ENCODE measurements around the gene PLEK.

DNA sequence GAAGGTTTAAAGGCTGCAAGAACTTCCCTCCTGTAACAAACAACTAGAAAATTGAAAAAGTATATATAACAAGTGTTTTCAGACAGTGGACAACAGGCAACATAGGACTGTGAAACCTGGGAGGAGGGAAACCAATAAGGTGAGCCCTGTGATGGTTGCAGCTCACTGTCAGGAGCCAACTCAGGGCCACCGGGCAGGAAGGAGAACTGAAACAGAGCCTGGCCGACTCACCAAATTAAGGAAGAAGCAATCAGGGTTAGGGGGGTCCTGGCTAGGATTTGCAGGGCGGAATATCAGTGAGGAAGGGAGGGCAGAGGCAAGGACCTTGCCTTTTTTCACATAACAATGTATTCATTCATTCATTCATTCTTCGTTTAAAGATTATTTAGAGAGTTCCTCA, 23.5 kb upstream of the PLEK start:
- TF ChIP-seq, protein P1, sequence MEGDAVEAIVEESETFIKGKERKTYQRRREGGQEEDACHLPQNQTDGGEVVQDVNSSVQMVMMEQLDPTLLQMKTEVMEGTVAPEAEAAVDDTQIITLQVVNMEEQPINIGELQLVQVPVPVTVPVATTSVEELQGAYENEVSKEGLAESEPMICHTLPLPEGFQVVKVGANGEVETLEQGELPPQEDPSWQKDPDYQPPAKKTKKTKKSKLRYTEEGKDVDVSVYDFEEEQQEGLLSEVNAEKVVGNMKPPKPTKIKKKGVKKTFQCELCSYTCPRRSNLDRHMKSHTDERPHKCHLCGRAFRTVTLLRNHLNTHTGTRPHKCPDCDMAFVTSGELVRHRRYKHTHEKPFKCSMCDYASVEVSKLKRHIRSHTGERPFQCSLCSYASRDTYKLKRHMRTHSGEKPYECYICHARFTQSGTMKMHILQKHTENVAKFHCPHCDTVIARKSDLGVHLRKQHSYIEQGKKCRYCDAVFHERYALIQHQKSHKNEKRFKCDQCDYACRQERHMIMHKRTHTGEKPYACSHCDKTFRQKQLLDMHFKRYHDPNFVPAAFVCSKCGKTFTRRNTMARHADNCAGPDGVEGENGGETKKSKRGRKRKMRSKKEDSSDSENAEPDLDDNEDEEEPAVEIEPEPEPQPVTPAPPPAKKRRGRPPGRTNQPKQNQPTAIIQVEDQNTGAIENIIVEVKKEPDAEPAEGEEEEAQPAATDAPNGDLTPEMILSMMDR (IDR thresholded peaks at IDR 0.05): no peak
- TF ChIP-seq EZH2 (IDR thresholded peaks at IDR 0.05; ENCODE audit: borderline replicate concordance, insufficient read depth, low read depth, low read length, poor library complexity, severe bottlenecking): no peak
